Hematopoietic multipotent progenitor cell treated with erythropoietin and hydrocortisone succinate and interleukin-3 and kit ligand, for 8 days (in vitro differentiated cells): ENCODE measurements around the gene UBASH3A.
A peak's percentile ranks its signal among the peaks of the same experiment; 100 is the strongest.

Experiments used
- DNase-seq: peaks from one replicate; pipeline ENCODE4 v3.0.0-alpha.2; 2015

UBASH3A gene

GRCh38 chr21:42375506-42375905, 28.2 kb upstream of the UBASH3A start:
- no peak for DNase-seq

GRCh38 chr21:42375966-42376337, 27.8 kb upstream of the UBASH3A start:
- DNase-seq = no peak

GRCh38 chr21:42376338-42376982, 27.2 kb upstream of the UBASH3A start:
- DNase-seq = no peak

GRCh38 chr21:42377211-42377950, 26.3 kb upstream of the UBASH3A start:
- DNase-seq = no peak

GRCh38 chr21:42377951-42378340, 25.8 kb upstream of the UBASH3A start:
- no peak for DNase-seq

GRCh38 chr21:42378418-42378817, 25.3 kb upstream of the UBASH3A start:
- DNase-seq = no peak

GRCh38 chr21:42379426-42380215, 24.1 kb upstream of the UBASH3A start:
- DNase-seq = no peak

- peak; percentile 70 for DNase-seq
Measured at GRCh38 chr21:42381347-42381984, 22.2 kb upstream of the UBASH3A start.

GRCh38 chr21:42382915-42383314, 20.8 kb upstream of the UBASH3A start:
- no peak for DNase-seq

GRCh38 chr21:42383331-42383730, 20.4 kb upstream of the UBASH3A start:
- no peak for DNase-seq

- no peak for DNase-seq
Measured at GRCh38 chr21:42384156-42384945, 19.4 kb upstream of the UBASH3A start.

- DNase-seq = peak; percentile 21
Measured at GRCh38 chr21:42384989-42385388, 18.7 kb upstream of the UBASH3A start.

GRCh38 chr21:42385619-42386018, 18.1 kb upstream of the UBASH3A start:
- DNase-seq = no peak

GRCh38 chr21:42386034-42386591, 17.6 kb upstream of the UBASH3A start:
- DNase-seq = no peak

GRCh38 chr21:42387164-42387563, 16.5 kb upstream of the UBASH3A start:
- no peak for DNase-seq

- DNase-seq = no peak
Measured at GRCh38 chr21:42387843-42388340, 15.8 kb upstream of the UBASH3A start.

GRCh38 chr21:42388740-42389448, 14.8 kb upstream of the UBASH3A start:
- DNase-seq = peak; percentile 31

GRCh38 chr21:42389449-42389835, 14.3 kb upstream of the UBASH3A start:
- DNase-seq = no peak

GRCh38 chr21:42390193-42390592, 13.5 kb upstream of the UBASH3A start:
- DNase-seq = no peak

GRCh38 chr21:42390696-42391095, 13.0 kb upstream of the UBASH3A start:
- DNase-seq = no peak

- DNase-seq = no peak
Measured at GRCh38 chr21:42391297-42391696, 12.4 kb upstream of the UBASH3A start.
